Measurements from ENCODE around the gene MAP4K1.

The MAP4K1 gene

GRCh38 chr19:38658462-38659306 is 40.9 kb upstream of the MAP4K1 start:
- no peaks in the 10 kb centered on the region for H3K9me3 Mint-ChIP-seq
- ATAC-seq (replicated peaks) (no peak), DNase-seq (no peak)
- H3K27me3 Mint-ChIP-seq: no peaks in the 10 kb centered on the region
- H3K36me3 Mint-ChIP-seq (ENCODE audit: insufficient read depth): peaks cover 25% of the 10 kb centered on the region
- peak overlapping the region; percentile 80 to 90 for H3K27ac Mint-ChIP-seq
- peak overlapping the region; percentile 46 to 56 for H3K4me3 Mint-ChIP-seq
- H3K4me1 Mint-ChIP-seq (ENCODE audit: low read depth in 2 of 2): peaks cover 70 to 79% of the 10 kb centered on the region in 2 donors

GRCh38 chr19:38657633-38658222 is 40.0 kb upstream of the MAP4K1 start:
- ATAC-seq (replicated peaks) (peak; percentile 47), DNase-seq (no peak)
- H3K9me3 Mint-ChIP-seq: no peaks in the 10 kb centered on the region
- peak overlapping the region; percentile 19 to 40 for H3K4me3 Mint-ChIP-seq
- peaks cover 72 to 78% of the 10 kb centered on the region in 2 donors for H3K4me1 Mint-ChIP-seq (ENCODE audit: low read depth in 2 of 2)
- peak overlapping the region; percentile 80 to 90 for H3K27ac Mint-ChIP-seq
- no peaks in the 10 kb centered on the region for H3K27me3 Mint-ChIP-seq
- peaks cover 25% of the 10 kb centered on the region for H3K36me3 Mint-ChIP-seq (ENCODE audit: insufficient read depth)

- peak overlapping the region; percentile 80 to 90 for H3K27ac Mint-ChIP-seq
- ATAC-seq (replicated peaks) (peak; percentile 86), DNase-seq (peak; percentile 35 to 40 (median 36))
- H3K4me3 Mint-ChIP-seq: peak overlapping the region; percentile 19 to 40
- no peaks in the 10 kb centered on the region for H3K27me3 Mint-ChIP-seq
- H3K9me3 Mint-ChIP-seq: no peaks in the 10 kb centered on the region
- peaks cover 79 to 85% of the 10 kb centered on the region in 2 donors for H3K4me1 Mint-ChIP-seq (ENCODE audit: low read depth in 2 of 2)
- peaks cover 26% of the 10 kb centered on the region for H3K36me3 Mint-ChIP-seq (ENCODE audit: insufficient read depth)
These were observed 38.6 kb upstream of the MAP4K1 start for GRCh38 chr19:38656171-38656981.

GRCh38 chr19:38655148-38655824 is 37.5 kb upstream of the MAP4K1 start:
- no peak for DNase-seq
- H3K4me3 Mint-ChIP-seq: peak overlapping the region; percentile 19 to 40
- H3K4me1 Mint-ChIP-seq (ENCODE audit: low read depth in 2 of 2): peaks cover 76 to 86% of the 10 kb centered on the region in 2 donors
- ATAC-seq (replicated peaks): peak; percentile 13
- no peaks in the 10 kb centered on the region for H3K27me3 Mint-ChIP-seq
- H3K9me3 Mint-ChIP-seq: no peaks in the 10 kb centered on the region
- peak overlapping the region; percentile 80 to 90 for H3K27ac Mint-ChIP-seq
- H3K36me3 Mint-ChIP-seq (ENCODE audit: insufficient read depth): peaks cover 30% of the 10 kb centered on the region

- Mint-ChIP-seq H3K9me3 (no peaks in the 10 kb centered on the region), H3K4me3 (peak overlapping the region; percentile 19 to 40), H3K27ac (peak overlapping the region; percentile 80 to 90), H3K4me1 (ENCODE audit: low read depth in 2 of 2) (peaks cover 75 to 86% of the 10 kb centered on the region in 2 donors), H3K36me3 (ENCODE audit: insufficient read depth) (peaks cover 30% of the 10 kb centered on the region), H3K27me3 (no peaks in the 10 kb centered on the region)
- DNase-seq (no peak), ATAC-seq (replicated peaks) (no peak)
These were observed 36.9 kb upstream of the MAP4K1 start for GRCh38 chr19:38654628-38655055.

GRCh38 chr19:38653028-38653571 is 35.3 kb upstream of the MAP4K1 start:
- H3K4me1 Mint-ChIP-seq (ENCODE audit: low read depth in 2 of 2): peaks cover 78 to 89% of the 10 kb centered on the region in 2 donors
- peaks cover 28% of the 10 kb centered on the region for H3K36me3 Mint-ChIP-seq (ENCODE audit: insufficient read depth)
- H3K9me3 Mint-ChIP-seq: no peaks in the 10 kb centered on the region
- no peak for DNase-seq
- H3K4me3 Mint-ChIP-seq: no peak overlapping the region
- H3K27ac Mint-ChIP-seq: peak overlapping the region; percentile 90 to 95
- no peak for ATAC-seq (replicated peaks)
- no peaks in the 10 kb centered on the region for H3K27me3 Mint-ChIP-seq

- ATAC-seq (replicated peaks) (no peak), DNase-seq (no peak)
- peak overlapping the region; percentile 93 to 100 for H3K4me3 Mint-ChIP-seq
- H3K9me3 Mint-ChIP-seq: no peaks in the 10 kb centered on the region
- no peaks in the 10 kb centered on the region for H3K27me3 Mint-ChIP-seq
- peaks cover 18% of the 10 kb centered on the region for H3K36me3 Mint-ChIP-seq (ENCODE audit: insufficient read depth)
- peaks cover 68 to 71% of the 10 kb centered on the region in 2 donors for H3K4me1 Mint-ChIP-seq (ENCODE audit: low read depth in 2 of 2)
- H3K27ac Mint-ChIP-seq: peak overlapping the region; percentile 95 to 99
These were observed 33.3 kb upstream of the MAP4K1 start for GRCh38 chr19:38650911-38651584.

GRCh38 chr19:38650172-38650775 is 32.5 kb upstream of the MAP4K1 start:
- no peak for ATAC-seq (replicated peaks)
- H3K27ac Mint-ChIP-seq: peak overlapping the region; percentile 95 to 99

GRCh38 chr19:38649305-38650171 is 31.8 kb upstream of the MAP4K1 start:
- ATAC-seq (replicated peaks): no peak
- peak overlapping the region; percentile 93 to 100 for H3K4me3 Mint-ChIP-seq
- H3K4me1 Mint-ChIP-seq (ENCODE audit: low read depth in 2 of 2): peaks cover 53 to 56% of the 10 kb centered on the region in 2 donors
- peak overlapping the region; percentile 95 to 99 for H3K27ac Mint-ChIP-seq
- H3K9me3 Mint-ChIP-seq: no peaks in the 10 kb centered on the region
- H3K36me3 Mint-ChIP-seq (ENCODE audit: insufficient read depth): peaks cover 17% of the 10 kb centered on the region
- H3K27me3 Mint-ChIP-seq: no peaks in the 10 kb centered on the region
- DNase-seq: no peak

More at GRCh38 chr19:38650172-38650775, 32.5 kb upstream of the MAP4K1 start:
- H3K9me3 Mint-ChIP-seq: no peaks in the 10 kb centered on the region
- peaks cover 60 to 64% of the 10 kb centered on the region in 2 donors for H3K4me1 Mint-ChIP-seq (ENCODE audit: low read depth in 2 of 2)
- H3K27me3 Mint-ChIP-seq: no peaks in the 10 kb centered on the region
- peaks cover 17% of the 10 kb centered on the region for H3K36me3 Mint-ChIP-seq (ENCODE audit: insufficient read depth)
- H3K4me3 Mint-ChIP-seq: peak overlapping the region; percentile 93 to 100
- DNase-seq: no peak

GRCh38 chr19:38648769-38649304 is 31.1 kb upstream of the MAP4K1 start:
- Mint-ChIP-seq H3K27me3 (no peaks in the 10 kb centered on the region), H3K36me3 (ENCODE audit: insufficient read depth) (peaks cover 17% of the 10 kb centered on the region), H3K9me3 (no peaks in the 10 kb centered on the region), H3K27ac (peak overlapping the region; percentile 95 to 99), H3K4me3 (peak overlapping the region; percentile 93 to 100), H3K4me1 (ENCODE audit: low read depth in 2 of 2) (peaks cover 52 to 54% of the 10 kb centered on the region in 2 donors)
- no peak for ATAC-seq (replicated peaks)
- no peak for DNase-seq
